Mesothelial cell of epicardium (in vitro differentiated cells): ENCODE measurements around the gene IGF1R. TPM values are rescaled to one million over a fixed set of nuclear protein-coding genes. Genes with fewer than 3 reads are reported as not detected.

ENCODE experiments used
- DNase-seq, 2 experiments: peaks; one replicate each; pipeline ENCODE4 v3.0.0; 2021; ENCODE audit warnings: low spot score in 2 of 2; ENCODE audit not compliant: unreplicated experiment in 2 of 2
- H3K27ac Mint-ChIP-seq: 2 replicates; pipeline ENCODE4 v1.8.0; 2021; ENCODE audit warnings: mixed read lengths
- H3K27me3 Mint-ChIP-seq: 2 replicates; pipeline ENCODE4 v1.8.0; 2021; ENCODE audit warnings: low read depth, mixed read lengths
- H3K36me3 Mint-ChIP-seq: 2 replicates; pipeline ENCODE4 v1.8.0; 2021; ENCODE audit warnings: mixed read lengths
- H3K4me1 Mint-ChIP-seq: 2 replicates; pipeline ENCODE4 v1.8.0; 2021; ENCODE audit warnings: mixed read lengths
- H3K4me3 Mint-ChIP-seq: 2 replicates; pipeline ENCODE4 v1.8.0; 2021; ENCODE audit warnings: mild to moderate bottlenecking, moderate library complexity, mixed read lengths
- H3K9me3 Mint-ChIP-seq: 2 replicates; pipeline ENCODE4 v1.8.0; 2021; ENCODE audit warnings: mixed read lengths
- total RNA-seq: library from RNA; stranded (reverse); gene quantifications from 3 replicates; pipeline ENCODE4 v1.2.1, GENCODE V29; 2021
- TF ChIP-seq, protein P1 (sequence below): fragments of 200-600 bp; sonication (generic); IDR thresholded peaks from one replicate; pipeline ENCODE4 v1.5.0; 2021; ENCODE audit warnings: antibody characterized with exemption; ENCODE audit not compliant: unreplicated experiment

The IGF1R gene
- total RNA-seq, 1 donor from 2014 or later, result 113 TPM

DNA sequence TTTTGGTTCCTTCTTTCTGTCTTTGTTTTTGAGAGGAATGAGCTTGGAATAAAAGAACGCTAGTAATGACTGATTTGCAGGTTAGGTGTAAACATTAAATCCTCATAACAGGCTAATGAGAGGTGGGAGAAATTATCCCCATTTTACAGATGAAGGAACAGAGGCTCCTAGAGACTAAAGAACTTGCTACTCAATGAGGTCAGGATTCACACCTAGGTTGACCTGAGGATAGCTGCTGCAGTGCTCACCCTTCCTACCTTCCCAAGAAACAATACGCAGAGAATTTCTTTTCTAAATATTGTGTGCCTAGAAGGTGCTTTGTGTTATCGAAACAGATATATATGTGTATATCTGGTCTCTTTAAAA, 106.3 kb downstream of the IGF1R start:
- Mint-ChIP-seq H3K9me3 (no peaks in the 10 kb centered on the region), H3K4me1 (peaks cover 15% of the 10 kb centered on the region), H3K27me3 (no peaks in the 10 kb centered on the region), H3K4me3 (no peak overlapping the region), H3K27ac (peak overlapping the region; percentile 94), H3K36me3 (no peaks in the 10 kb centered on the region)
- TF ChIP-seq, protein P1, sequence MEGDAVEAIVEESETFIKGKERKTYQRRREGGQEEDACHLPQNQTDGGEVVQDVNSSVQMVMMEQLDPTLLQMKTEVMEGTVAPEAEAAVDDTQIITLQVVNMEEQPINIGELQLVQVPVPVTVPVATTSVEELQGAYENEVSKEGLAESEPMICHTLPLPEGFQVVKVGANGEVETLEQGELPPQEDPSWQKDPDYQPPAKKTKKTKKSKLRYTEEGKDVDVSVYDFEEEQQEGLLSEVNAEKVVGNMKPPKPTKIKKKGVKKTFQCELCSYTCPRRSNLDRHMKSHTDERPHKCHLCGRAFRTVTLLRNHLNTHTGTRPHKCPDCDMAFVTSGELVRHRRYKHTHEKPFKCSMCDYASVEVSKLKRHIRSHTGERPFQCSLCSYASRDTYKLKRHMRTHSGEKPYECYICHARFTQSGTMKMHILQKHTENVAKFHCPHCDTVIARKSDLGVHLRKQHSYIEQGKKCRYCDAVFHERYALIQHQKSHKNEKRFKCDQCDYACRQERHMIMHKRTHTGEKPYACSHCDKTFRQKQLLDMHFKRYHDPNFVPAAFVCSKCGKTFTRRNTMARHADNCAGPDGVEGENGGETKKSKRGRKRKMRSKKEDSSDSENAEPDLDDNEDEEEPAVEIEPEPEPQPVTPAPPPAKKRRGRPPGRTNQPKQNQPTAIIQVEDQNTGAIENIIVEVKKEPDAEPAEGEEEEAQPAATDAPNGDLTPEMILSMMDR, result no peak
- no peak for DNase-seq

GRCh38 chr15:98755138-98755537, 106.8 kb downstream of the IGF1R start:
- no peak overlapping the region for H3K4me3 Mint-ChIP-seq
- H3K27ac Mint-ChIP-seq, result no peak overlapping the region
- H3K4me1 Mint-ChIP-seq, result peaks cover 15% of the 10 kb centered on the region

DNA sequence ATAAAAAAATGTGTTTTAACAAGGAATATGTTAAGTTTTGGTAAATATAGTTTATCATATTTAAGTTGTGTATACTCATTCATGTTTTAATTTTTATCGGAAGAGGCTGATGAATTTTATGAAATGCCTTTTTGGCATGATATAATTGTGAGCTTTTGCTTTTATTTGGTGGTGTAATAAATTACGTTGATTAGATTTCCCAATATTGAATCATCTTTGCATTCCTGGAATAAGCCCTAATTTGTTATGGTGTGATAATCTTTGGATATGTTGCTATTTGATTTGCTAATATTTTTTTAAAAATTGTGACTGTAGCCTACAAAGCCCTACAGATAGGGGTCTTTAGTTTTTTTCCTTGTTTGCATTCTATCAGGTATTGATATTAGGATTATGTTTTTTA, 107.4 kb downstream of the IGF1R start:
- TF ChIP-seq, protein P1, result no peak
- no peak for DNase-seq
- no peaks in the 10 kb centered on the region for H3K27me3 Mint-ChIP-seq
- no peaks in the 10 kb centered on the region for H3K36me3 Mint-ChIP-seq
- H3K4me3 Mint-ChIP-seq, result no peak overlapping the region
- H3K27ac Mint-ChIP-seq, result no peak overlapping the region
- peaks cover 15% of the 10 kb centered on the region for H3K4me1 Mint-ChIP-seq
- H3K9me3 Mint-ChIP-seq, result no peaks in the 10 kb centered on the region

More at GRCh38 chr15:98755138-98755537, 106.8 kb downstream of the IGF1R start:
- Mint-ChIP-seq H3K9me3 (no peaks in the 10 kb centered on the region), H3K27me3 (no peaks in the 10 kb centered on the region), H3K36me3 (no peaks in the 10 kb centered on the region)
- no peak for DNase-seq
- TF ChIP-seq, protein P1, result no peak

- Mint-ChIP-seq H3K4me1 (peaks cover 17% of the 10 kb centered on the region), H3K27ac (no peak overlapping the region), H3K4me3 (no peak overlapping the region), H3K27me3 (no peaks in the 10 kb centered on the region), H3K9me3 (no peaks in the 10 kb centered on the region), H3K36me3 (no peaks in the 10 kb centered on the region)
- TF ChIP-seq, protein P1, result no peak
- no peak for DNase-seq
Observed at GRCh38 chr15:98758224-98758623, 109.9 kb downstream of the IGF1R start.

GRCh38 chr15:98759277-98759676, 110.9 kb downstream of the IGF1R start:
- Mint-ChIP-seq H3K4me1 (peaks cover 9% of the 10 kb centered on the region), H3K27ac (no peak overlapping the region), H3K9me3 (no peaks in the 10 kb centered on the region), H3K4me3 (no peak overlapping the region), H3K36me3 (no peaks in the 10 kb centered on the region), H3K27me3 (no peaks in the 10 kb centered on the region)
- TF ChIP-seq, protein P1, result no peak
- no peak for DNase-seq
